MG63 (cell line): ENCODE measurements around the gene TMEM18. TPM values are rescaled to one million over a fixed set of nuclear protein-coding genes. Genes with fewer than 3 reads are reported as not detected.

Source experiments
- DNase-seq: peaks from one replicate; pipeline ENCODE4 v3.0.0-alpha.2; 2020
- H3K27me3 ChIP-seq: fragments of 250-450 bp; sonication (Bioruptor Pico); 2 replicates; pipeline ENCODE4 v1.5.1; 2020; ENCODE audit warnings: mild to moderate bottlenecking, moderate library complexity
- H3K36me3 ChIP-seq: fragments of 250-450 bp; sonication (Bioruptor Pico); 2 replicates; pipeline ENCODE4 v1.5.1; 2020; ENCODE audit warnings: mild to moderate bottlenecking, moderate library complexity
- H3K4me3 ChIP-seq: fragments of 250-450 bp; sonication (Bioruptor Pico); 2 replicates; pipeline ENCODE4 v1.5.1; 2020; ENCODE audit warnings: mild to moderate bottlenecking, moderate library complexity
- H3K9me3 ChIP-seq: fragments of 250-450 bp; sonication (Bioruptor Pico); 2 replicates; pipeline ENCODE4 v1.5.1; 2020; ENCODE audit warnings: mild to moderate bottlenecking, moderate library complexity
- total RNA-seq: library from RNA; depleted of rRNA; stranded (reverse); fragments of >200 nt; shearing (Covaris generic); gene quantifications from 2 replicates; pipeline ENCODE4 v1.2.3, GENCODE V29; 2014; ENCODE audit warnings: low replicate concordance

The TMEM18 gene
- total RNA-seq, 1 experiment from 2014 or later = 19.0 TPM

DNA sequence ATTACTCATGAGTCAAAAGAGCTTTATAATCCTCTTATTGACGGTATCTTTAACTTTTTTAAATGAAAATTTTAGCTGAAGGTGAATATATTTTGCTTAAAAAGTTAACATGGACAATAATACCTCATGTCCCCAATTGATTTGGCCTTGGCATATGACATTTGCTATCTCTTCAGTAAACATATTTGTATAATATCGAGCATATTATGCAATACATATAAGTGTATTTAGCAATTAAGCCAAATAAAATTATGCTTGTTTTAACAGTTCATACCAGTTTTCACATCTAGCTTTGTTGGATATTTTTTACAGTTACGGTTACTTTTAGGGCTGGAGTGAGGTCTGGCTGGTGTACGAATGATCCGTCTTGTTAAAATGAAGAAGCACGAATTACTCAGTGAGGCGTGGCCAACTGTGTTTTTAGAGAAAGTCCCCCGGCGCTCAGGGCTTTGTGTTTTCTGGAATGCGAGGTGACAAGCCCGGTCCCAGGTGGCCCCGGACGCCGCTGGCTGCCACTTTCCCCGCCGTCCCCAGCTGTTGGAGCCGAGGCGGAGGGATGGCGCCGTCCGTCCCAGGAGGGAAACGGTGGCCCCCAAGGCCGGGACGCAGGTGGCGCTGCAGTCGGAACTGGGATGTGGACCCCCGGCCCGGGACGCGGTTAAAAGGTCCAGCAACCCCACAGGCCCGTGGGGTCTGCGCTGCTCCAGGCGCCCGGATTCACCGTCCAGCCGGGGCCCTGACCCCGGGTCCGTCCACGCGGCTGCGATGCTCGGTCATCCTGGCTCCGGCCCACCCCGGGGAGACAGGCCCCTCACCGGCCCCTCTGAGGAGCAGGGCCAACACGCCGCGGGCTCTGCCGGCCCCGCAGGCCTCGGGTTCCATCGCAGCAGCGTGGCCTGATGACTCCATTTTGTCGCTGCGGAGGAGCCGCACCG is 41.3 kb downstream of the TMEM18 start:
- Histone ChIP-seq H3K36me3 (no peaks in the 10 kb centered on the region), H3K9me3 (peaks cover 2% of the 10 kb centered on the region; the same call in 1 of the 2 replicates), H3K4me3 (no peak overlapping the region), H3K27me3 (no peaks in the 10 kb centered on the region)
- no peak for DNase-seq

DNA sequence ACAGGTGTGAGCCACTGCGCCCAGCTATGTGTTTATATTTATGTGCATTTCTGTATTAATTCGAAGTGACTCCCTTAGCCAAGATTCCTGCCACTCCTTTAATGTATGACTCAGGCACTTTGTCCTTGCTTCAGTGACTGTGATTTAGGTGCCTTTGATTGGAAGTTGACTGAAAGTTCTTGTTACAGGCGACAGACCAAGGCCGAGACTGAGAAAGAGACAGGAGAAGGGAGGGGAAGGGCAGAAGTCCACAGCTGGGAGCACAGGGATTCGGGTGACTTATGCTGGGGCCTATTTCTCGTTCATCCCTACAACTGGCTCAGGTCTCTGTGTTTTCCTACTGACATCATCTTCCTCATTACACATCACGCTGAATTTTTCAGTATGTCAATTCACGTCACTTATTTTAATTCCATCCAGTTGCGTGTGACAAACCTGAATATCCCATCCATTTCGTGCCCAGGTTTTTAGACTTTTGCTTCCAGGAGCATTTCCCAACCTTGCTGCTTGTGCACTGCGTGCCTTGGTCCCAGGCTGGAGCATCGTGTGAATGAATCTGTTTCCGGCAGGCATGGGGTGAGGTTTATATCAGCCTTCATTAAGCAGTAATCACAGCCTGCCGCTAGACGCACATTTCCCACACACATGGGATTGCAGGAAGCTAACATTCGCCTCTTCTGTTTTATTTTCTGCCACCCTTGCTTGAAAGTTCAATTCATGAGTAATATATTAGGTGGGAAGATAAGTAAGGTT is 42.4 kb downstream of the TMEM18 start:
- Histone ChIP-seq H3K36me3 (no peaks in the 10 kb centered on the region), H3K9me3 (peaks cover 2% of the 10 kb centered on the region; the same call in 1 of the 2 replicates), H3K27me3 (no peaks in the 10 kb centered on the region), H3K4me3 (no peak overlapping the region)
- no peak for DNase-seq

DNA sequence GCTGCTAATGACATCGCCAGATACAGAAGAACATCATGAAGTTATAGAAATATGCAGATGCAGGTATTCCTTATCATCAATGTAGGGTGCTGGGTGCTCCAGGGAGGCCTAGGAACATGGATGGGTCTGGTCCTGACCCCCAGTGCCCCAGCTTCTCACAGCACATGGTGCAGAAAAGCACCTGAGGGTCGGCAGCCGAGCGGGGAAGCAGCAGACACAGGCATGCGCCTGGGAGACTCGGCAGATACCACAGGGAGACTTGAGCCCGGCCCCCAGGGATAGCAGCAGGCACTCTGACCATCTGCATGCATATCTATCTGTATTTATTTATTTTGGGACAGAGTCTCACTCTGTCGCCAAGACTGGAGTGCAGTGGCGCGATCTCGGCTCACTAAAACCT is 43.2 kb downstream of the TMEM18 start:
- DNase-seq = no peak
- Histone ChIP-seq H3K36me3 (no peaks in the 10 kb centered on the region), H3K27me3 (no peaks in the 10 kb centered on the region), H3K9me3 (peaks cover 2% of the 10 kb centered on the region; the same call in 1 of the 2 replicates), H3K4me3 (no peak overlapping the region)

DNA sequence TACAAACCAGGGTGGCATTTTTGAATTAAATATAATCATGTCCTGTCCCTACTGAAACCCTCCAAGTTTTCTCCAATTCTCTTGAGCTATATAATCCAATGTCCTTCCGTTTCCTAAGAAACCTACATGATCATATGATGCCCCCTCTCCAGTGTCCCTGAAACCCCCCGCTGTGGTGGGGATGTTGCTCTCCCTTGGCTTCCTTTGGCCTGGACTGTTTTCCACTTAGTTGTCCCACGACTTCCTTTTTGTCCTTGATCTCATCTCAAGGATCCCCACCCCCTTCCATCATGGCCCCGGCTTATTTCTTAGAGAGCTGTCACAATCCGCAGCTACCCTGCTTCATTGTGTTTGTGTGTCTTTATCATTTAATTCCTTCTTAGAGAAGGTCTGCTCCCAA is 43.8 kb downstream of the TMEM18 start:
- DNase-seq = no peak
- no peak overlapping the region for H3K4me3 ChIP-seq
- no peaks in the 10 kb centered on the region for H3K36me3 ChIP-seq
- H3K9me3 ChIP-seq = peaks cover 2% of the 10 kb centered on the region; the same call in 1 of the 2 replicates
- H3K27me3 ChIP-seq = no peaks in the 10 kb centered on the region

DNA sequence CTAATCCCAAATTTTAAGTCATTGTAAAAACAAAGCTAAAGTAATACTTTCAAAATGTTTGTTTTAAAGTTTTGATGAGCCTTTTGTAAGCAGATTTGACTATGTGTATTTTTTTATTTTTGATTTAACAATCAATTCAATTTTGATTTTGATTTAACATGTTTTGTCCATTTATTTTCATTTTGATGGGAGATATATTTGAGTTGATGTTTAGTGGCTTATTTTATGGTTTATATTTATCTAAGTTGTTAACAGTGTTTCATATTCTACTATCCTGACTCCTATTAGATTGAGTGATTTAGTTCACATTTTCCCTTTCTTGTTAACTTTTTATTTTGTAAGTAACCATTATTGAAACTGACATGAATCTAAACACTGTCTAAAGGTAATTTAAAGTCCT is 44.7 kb downstream of the TMEM18 start:
- H3K27me3 ChIP-seq = no peaks in the 10 kb centered on the region
- DNase-seq = no peak
- H3K36me3 ChIP-seq = no peaks in the 10 kb centered on the region
- no peak overlapping the region for H3K4me3 ChIP-seq
- H3K9me3 ChIP-seq = peaks cover 2% of the 10 kb centered on the region; the same call in 1 of the 2 replicates

DNA sequence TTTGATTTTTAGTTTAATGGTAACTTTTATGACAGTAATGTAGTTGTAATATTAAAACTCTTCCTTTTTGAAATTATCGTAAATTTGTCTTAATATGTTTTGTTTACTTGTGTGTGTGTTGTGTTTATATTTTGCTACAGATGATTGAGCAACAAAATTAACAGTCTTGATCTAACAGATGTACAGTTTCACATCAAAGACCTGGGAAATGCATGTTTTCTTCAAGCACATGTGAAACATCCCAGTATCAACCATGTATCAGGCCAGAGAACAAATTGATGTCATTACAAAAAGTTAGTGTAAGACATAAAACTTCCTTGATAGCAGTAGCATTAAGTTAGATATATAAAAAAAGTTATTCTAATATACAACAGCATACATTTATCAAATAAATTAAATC is 45.5 kb downstream of the TMEM18 start:
- peaks cover 2% of the 10 kb centered on the region; the same call in 1 of the 2 replicates for H3K9me3 ChIP-seq
- H3K27me3 ChIP-seq = no peaks in the 10 kb centered on the region
- H3K36me3 ChIP-seq = no peaks in the 10 kb centered on the region
- H3K4me3 ChIP-seq = no peak overlapping the region
- no peak for DNase-seq

DNA sequence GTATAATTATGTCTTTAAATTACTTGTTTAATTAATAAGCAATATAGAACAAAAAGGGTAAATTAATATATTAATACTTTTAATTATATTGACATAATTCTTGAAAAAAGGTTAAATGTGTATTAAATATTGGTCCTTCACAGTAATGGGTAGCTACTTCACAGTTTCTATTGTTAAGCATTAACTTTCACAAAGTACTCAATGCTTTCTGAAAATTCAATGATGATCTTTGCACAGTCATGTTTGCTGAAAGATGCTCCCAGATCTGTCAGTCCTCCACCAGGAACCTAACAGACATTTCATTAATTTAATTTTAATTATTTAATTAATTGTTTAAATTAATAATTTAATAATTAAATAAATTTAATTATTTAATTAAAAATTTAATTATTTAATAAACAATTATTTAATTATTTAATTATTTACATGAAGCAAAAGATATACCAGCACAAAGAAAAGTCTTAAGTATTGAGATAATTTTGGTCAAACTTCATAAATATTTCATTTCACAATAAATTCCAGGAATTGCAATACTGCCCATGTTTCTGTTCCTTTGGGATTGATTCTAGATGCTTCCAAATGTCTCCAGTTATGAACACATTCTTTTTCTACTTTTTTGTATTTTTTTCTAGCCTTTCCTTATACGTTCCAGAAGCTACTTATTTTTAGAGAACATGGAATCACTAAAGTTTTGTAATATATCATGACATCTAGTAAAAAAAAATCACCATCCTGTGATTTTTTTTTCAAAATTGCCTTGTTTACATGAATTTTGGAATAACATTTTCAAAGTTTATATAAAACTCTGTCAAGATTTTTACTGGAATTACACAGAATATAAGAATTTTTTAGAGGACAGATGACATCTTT is 46.5 kb downstream of the TMEM18 start:
- no peaks in the 10 kb centered on the region for H3K36me3 ChIP-seq
- no peak for DNase-seq

DNA sequence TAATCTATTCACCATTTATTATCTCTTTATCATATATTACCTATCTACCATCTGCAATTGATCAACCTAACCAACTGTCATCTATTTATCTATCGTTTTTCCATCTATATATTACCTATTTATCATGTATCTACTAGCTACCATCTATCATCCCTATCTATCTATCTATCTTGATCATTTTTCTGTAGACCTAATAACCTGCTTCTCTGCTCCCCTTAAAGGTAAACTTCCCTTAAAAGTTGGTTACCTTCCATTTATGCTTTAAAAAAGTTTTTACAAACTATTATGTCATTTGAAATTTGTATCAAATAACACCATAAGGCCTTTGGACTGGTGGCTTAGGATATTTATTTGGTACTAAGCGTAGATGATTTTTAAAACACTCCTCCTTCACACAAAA is 47.2 kb downstream of the TMEM18 start:
- no peak for DNase-seq
- H3K27me3 ChIP-seq = no peaks in the 10 kb centered on the region
- no peak overlapping the region for H3K4me3 ChIP-seq
- H3K36me3 ChIP-seq = no peaks in the 10 kb centered on the region
- peaks cover 2% of the 10 kb centered on the region; the same call in 1 of the 2 replicates for H3K9me3 ChIP-seq

More for the DNA sequence above, 46.5 kb downstream of the TMEM18 start:
- H3K4me3 ChIP-seq = no peak overlapping the region
- no peaks in the 10 kb centered on the region for H3K27me3 ChIP-seq
- H3K9me3 ChIP-seq = peaks cover 2% of the 10 kb centered on the region; the same call in 1 of the 2 replicates

DNA sequence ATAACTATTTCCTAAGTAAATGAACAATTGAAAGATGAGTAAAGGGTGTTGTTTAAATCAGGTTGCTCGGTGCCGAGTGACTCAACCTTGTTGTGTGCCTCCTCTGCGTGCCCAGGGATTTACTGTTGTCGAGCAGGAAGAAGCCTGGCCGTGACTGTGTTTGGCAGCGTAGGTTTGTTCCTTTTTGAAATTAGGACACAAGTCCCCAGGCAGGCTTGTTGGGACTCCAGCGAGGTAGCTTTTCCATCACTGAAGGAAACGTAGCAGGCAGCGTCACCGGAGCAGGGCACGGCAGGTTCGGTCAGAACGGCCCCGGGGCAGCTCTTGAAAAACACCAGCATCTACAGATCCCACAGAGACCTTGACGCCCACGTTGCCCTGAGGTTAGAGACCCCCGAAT is 48.6 kb downstream of the TMEM18 start:
- Histone ChIP-seq H3K36me3 (no peaks in the 10 kb centered on the region), H3K9me3 (peaks cover 2% of the 10 kb centered on the region; the same call in 1 of the 2 replicates), H3K27me3 (no peaks in the 10 kb centered on the region), H3K4me3 (peak overlapping the region; percentile 31)
- DNase-seq = peak; percentile 86

DNA sequence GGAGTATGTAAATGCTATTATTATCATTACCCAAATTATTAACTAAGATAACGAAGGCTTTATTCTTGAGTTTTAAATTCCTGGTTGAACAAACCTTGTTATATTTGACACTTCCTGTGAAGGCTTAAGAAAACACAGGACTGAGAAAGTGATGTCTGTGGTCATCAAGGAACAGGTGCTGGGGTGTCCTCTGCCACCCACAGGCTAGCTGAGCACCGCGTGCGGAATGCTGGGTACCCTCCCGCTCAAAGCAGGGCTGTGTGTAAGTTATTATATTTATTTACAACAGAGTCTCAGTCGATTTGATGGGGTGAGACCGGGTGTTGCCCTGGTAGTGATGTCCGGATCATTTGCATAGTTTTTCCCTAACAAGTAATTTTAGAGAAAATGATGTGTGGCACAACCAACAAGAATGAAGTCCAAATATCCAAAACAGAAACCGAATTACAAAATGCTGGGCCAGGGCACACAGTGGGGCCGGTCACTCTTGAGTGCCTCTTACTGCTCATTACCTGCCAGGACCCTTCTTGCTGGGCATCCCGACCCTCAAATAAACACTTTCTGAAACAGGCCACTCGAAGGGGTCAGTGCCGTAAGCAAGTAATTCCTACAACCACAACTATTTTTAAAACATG is 49.2 kb downstream of the TMEM18 start:
- Histone ChIP-seq H3K27me3 (no peaks in the 10 kb centered on the region), H3K9me3 (peaks cover 2% of the 10 kb centered on the region; the same call in 1 of the 2 replicates), H3K4me3 (peak overlapping the region; percentile 31; the same call in 1 of the 2 replicates), H3K36me3 (no peaks in the 10 kb centered on the region)
- DNase-seq = no peak

DNA sequence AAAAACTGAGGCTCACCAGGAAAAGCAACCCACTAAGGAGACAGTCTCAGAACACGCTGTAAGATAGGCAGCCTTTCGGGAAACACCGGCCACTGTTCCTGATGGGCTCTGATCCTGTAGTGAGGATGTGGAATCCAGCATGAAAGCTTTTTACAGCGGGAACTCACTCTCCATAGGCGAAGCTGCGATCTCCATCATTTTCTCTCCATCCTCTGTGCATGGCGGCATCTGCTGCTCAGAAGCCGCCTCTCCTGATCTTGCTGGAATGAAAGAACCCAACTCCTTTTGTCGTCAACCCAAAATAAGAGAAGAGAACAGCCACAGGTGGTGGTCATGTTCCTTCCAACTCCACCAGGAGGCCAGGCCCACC is 49.9 kb downstream of the TMEM18 start:
- no peaks in the 10 kb centered on the region for H3K27me3 ChIP-seq
- no peaks in the 10 kb centered on the region for H3K36me3 ChIP-seq
- H3K4me3 ChIP-seq = no peak overlapping the region
- H3K9me3 ChIP-seq = peaks cover 2% of the 10 kb centered on the region; the same call in 1 of the 2 replicates
- no peak for DNase-seq

DNA sequence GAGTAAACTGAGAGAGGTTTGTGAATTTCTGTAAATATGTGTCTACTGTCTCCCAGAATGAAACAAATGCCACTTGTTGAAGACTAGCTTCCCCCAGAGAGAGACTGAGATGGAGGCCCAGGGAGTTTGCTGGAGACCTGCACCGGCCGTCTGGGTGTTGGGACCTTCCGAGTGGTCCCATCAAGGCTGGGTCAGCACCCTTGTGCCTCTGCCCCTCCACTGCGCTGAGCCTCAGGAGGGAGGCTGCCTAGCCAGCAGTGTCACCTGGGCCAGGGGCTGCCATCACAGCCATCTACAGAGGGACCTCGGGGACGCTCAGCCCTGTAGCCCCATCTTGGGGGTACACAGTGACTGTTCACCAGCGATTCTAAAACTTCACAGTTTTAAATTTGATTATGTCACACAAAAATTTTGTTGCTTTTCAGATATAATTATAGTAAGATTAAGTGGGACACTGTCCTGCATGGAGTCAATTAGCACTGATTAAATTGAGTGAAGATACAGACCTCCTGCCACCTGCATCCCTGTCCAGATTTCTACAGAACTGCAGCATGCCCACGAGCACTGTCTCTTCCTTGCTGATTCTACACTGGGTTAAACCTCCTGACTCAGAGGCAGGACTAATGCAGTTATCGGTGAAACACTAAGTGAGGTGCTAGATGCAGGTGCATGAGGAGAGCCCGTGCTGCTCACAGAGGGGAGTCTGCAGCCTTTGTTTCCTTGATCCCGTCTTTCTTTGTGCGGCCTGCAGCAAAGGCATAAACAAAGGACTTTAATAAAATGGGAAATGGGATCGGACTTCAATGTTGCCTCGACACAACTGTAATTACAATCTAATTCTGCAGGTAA is 50.5 kb downstream of the TMEM18 start:
- H3K27me3 ChIP-seq = no peaks in the 10 kb centered on the region
- no peaks in the 10 kb centered on the region for H3K9me3 ChIP-seq
- no peak for DNase-seq
- no peaks in the 10 kb centered on the region for H3K36me3 ChIP-seq
- H3K4me3 ChIP-seq = no peak overlapping the region

DNA sequence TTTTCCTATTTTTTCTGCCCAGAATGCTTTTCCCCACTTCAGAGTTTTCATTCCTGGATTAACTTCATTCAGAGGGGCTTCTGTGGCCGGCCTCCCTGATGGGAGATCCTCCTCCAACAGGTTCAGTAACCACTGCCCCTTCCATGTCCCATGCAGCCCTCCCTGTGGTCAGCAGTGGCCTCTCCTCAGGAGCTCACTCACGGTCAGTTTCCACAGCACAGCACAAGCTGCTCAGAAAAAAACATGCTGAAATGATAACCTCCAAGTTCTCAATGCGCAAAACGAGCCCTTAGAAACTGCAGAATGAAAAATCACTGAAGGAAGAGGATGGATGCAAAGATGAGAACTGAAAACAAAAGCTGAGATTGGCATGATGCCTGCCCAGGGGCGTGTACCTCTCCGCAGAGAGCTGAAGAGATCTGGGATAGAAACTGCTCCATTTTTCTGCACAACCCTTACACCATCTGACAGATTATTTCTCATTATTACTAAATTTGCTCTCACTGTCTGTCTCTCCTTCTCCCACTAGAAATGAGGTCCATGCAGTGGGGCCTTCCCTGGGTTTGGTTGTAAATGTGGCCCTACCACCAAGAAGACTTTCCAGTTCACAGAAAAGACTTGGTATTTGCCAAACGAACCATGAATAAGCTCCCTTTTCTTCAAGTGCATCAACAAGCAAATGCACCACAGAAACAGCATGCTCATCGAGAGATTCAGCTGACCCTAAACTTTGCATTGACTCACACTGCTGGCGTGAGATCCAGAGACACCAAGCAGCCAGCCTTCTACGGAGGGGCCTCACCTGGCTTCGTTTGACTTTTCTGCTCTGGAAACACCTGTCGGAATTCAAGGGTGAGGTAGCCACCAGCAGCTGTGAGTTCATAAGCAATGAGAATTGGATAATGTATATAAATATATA is 51.5 kb downstream of the TMEM18 start:
- Histone ChIP-seq H3K36me3 (no peaks in the 10 kb centered on the region), H3K27me3 (no peaks in the 10 kb centered on the region), H3K9me3 (no peaks in the 10 kb centered on the region), H3K4me3 (no peak overlapping the region)
- DNase-seq = no peak

DNA sequence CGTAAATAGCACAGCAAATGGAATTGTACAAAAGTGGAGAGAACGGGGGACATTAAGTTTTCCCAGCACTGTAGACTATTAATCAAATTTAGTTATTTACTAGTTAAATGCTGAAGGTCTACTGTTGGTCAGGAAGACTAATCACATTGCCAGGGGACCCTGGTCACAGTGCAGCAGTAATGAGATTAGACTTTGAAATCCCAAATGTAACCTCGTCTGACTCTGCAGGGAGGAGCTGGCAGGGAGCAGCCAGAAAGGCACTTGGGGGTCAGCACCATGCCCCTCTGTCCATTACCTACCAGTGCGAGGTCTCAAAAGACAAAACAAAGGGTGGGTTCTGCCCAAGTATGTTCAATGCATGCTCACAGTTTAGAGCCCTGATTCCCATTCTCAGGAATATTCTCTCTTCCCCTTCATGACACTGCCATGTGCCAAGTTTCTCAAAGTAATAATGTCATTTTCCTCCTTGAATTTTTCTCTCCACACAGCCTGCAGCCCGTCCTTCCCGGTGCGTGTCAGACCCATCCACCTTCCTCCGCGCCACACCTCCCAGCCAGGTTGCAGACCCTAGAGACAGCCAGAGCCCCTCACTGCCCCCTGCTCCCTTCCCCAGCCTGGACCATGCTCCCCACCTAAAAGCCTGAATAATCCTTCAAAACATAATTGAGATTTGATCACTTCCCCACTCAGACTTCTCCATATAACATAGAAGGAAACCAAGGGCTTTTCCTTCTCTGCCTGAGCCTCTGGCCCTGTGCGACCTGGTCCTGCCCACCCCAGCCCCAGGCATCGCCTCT is 52.5 kb downstream of the TMEM18 start:
- Histone ChIP-seq H3K9me3 (no peaks in the 10 kb centered on the region), H3K4me3 (no peak overlapping the region), H3K36me3 (no peaks in the 10 kb centered on the region), H3K27me3 (no peaks in the 10 kb centered on the region)
- no peak for DNase-seq
